Measurements from ENCODE around the gene DDX5.

Gene DDX5

DNA sequence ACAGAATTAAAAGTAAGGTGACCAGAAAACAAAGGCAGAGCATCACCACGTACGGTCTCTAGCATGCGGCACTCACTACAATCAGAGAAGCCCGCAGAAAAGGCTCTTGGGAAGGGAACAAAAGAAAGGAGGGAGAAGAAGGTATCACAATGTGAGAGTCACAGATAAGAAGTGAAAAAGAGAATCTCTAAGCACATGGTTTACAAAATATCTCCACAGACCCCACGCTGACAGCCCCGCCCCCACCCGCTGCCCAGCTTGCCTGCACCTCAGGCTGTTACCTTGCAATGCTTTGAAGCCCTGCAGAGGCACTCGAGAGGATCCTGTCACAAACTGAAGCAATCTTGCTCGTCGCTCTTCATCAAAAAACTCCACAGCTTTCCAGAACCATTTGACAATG lies 41.2 kb upstream of the DDX5 start:
- TF ChIP-seq POLR2AphosphoS5 (IDR thresholded peaks at IDR 0.05; ENCODE audit: low read depth, low read length) (no peak), SIN3A (IDR thresholded peaks at IDR 0.05; ENCODE audit: borderline replicate concordance, insufficient read depth, low read length) (no peak), FOXP2 (optimal IDR thresholded peaks at IDR 0.05; ENCODE audit: borderline replicate concordance, extremely low read depth, extremely low read length, insufficient read depth) (no peak), REST (IDR thresholded peaks at IDR 0.05; ENCODE audit: insufficient read depth in 1 of 2, low read depth in 2 of 2, low read length in 2 of 2) (no peak), TAF1 (IDR thresholded peaks at IDR 0.05; ENCODE audit: borderline replicate concordance, insufficient read depth, low read length) (no peak)

GRCh38 chr17:64546716-64547115 lies 40.6 kb upstream of the DDX5 start:
- TF ChIP-seq TAF1 (IDR thresholded peaks at IDR 0.05; ENCODE audit: borderline replicate concordance, insufficient read depth, low read length) (no peak), SIN3A (IDR thresholded peaks at IDR 0.05; ENCODE audit: borderline replicate concordance, insufficient read depth, low read length) (no peak), POLR2AphosphoS5 (IDR thresholded peaks at IDR 0.05; ENCODE audit: low read depth, low read length) (no peak), FOXP2 (optimal IDR thresholded peaks at IDR 0.05; ENCODE audit: borderline replicate concordance, extremely low read depth, extremely low read length, insufficient read depth) (no peak), REST (IDR thresholded peaks at IDR 0.05; ENCODE audit: insufficient read depth in 1 of 2, low read depth in 2 of 2, low read length in 2 of 2) (no peak)

DNA sequence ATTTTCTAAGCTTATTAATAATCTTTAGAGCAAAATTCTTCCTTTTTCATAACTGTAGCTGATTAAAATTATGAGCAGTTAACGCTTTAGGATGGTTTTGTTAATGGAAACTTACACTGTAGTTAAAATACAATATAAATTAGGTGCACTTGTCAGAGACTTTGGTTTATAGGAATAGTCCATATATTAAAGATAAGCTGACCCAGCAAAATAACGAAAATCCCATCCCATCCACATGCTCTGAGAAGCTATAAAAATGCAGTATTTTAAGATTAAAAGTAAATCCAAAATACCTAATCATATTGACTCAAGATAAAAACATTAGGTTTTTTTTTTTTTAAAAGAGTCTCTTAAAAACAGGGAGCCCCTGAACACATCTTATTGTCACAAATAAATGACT lies 38.7 kb upstream of the DDX5 start:
- TF ChIP-seq REST (IDR thresholded peaks at IDR 0.05; ENCODE audit: insufficient read depth in 1 of 2, low read depth in 2 of 2, low read length in 2 of 2) (no peak), TAF1 (IDR thresholded peaks at IDR 0.05; ENCODE audit: borderline replicate concordance, insufficient read depth, low read length) (no peak), POLR2AphosphoS5 (IDR thresholded peaks at IDR 0.05; ENCODE audit: low read depth, low read length) (no peak), SIN3A (IDR thresholded peaks at IDR 0.05; ENCODE audit: borderline replicate concordance, insufficient read depth, low read length) (no peak)

DNA sequence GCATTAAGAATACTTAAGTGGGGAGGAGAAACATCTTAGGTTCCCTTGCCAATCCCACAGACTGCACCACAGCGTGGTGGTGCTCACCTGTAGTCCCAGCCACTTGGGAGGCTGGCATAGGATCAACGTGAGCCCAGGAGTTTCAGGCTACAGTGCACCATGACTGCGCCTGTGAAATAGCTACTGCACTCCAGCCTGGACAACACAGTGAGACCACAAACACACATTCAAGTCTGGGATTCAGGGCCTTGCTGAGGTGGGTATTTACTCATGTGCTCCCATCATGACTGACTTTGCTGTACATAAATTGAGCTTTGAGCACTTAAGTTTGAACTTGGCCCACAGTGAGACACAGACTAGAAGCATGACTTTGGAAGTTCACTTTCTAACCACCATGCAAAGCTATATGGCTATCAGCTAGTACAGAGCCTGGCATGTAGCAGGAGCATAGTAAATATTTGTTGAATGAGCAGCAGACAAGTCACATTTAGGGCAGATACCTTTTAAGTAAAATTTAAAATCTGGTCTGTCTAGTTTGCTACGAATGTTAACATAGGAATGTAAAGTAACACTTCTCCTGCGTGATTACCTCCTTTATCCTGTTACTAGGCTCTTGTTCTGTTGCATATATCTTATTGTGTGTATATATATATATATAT lies 34.2 kb upstream of the DDX5 start:
- TF ChIP-seq SIN3A (IDR thresholded peaks at IDR 0.05; ENCODE audit: borderline replicate concordance, insufficient read depth, low read length) = no peak
- peak; percentile 30; the same call in 1 of the 2 replicates for TF ChIP-seq POLR2AphosphoS5 (IDR thresholded peaks at IDR 0.05; ENCODE audit: low read depth, low read length)

DNA sequence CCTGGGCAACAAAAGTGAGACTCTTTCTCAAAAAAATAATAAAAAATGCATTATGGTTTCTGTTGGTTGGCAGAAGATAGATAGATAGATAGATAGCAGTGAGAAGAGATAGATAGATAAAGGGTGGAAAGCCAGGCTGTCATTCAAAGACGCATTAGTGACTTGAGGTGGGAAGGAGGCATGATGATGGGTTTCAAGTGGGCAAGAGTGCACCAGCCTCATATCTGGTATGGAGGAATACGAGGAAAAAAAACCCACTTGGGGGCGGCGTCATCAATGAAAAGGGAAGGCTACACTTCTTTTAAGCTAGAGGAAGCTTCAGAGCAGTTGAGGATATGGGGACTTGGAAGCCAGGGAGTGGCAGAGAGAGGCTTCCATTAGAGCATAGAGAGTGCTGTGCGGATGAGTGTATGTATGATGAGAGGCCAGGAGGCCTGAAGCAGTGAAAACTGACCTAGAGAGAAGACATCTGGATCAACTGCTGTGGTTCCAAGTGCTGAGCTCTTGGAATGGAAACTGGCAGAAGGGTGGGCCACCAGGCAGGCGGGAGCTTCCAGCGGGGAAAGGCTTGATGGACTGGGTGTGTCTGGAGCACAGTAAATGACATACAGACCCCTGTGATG lies 32.5 kb upstream of the DDX5 start:
- no peak for TF ChIP-seq SIN3A (IDR thresholded peaks at IDR 0.05; ENCODE audit: borderline replicate concordance, insufficient read depth, low read length)
- no peak for TF ChIP-seq POLR2AphosphoS5 (IDR thresholded peaks at IDR 0.05; ENCODE audit: low read depth, low read length)
- TF ChIP-seq REST (IDR thresholded peaks at IDR 0.05; ENCODE audit: insufficient read depth in 1 of 2, low read depth in 2 of 2, low read length in 2 of 2) = no peak
- TF ChIP-seq TAF1 (IDR thresholded peaks at IDR 0.05; ENCODE audit: borderline replicate concordance, insufficient read depth, low read length) = no peak
- TF ChIP-seq FOXP2 (optimal IDR thresholded peaks at IDR 0.05; ENCODE audit: borderline replicate concordance, extremely low read depth, extremely low read length, insufficient read depth) = no peak

Measured in PFSK-1 (cell line).